HuH-7.5 (cell line): ENCODE data around the gene RIPOR3.
A peak's percentile ranks its signal among the peaks of the same experiment; 100 is the strongest.
"Not testable (repeated sequence)": the region's sequence is repeated elsewhere in the genome, so short reads cannot be mapped to it uniquely, and the experiment has no call there.

Experiments
- DNase-seq: peaks from one replicate; pipeline ENCODE4 v3.0.0; 2011; ENCODE audit warnings: low spot score

Gene RIPOR3

DNA sequence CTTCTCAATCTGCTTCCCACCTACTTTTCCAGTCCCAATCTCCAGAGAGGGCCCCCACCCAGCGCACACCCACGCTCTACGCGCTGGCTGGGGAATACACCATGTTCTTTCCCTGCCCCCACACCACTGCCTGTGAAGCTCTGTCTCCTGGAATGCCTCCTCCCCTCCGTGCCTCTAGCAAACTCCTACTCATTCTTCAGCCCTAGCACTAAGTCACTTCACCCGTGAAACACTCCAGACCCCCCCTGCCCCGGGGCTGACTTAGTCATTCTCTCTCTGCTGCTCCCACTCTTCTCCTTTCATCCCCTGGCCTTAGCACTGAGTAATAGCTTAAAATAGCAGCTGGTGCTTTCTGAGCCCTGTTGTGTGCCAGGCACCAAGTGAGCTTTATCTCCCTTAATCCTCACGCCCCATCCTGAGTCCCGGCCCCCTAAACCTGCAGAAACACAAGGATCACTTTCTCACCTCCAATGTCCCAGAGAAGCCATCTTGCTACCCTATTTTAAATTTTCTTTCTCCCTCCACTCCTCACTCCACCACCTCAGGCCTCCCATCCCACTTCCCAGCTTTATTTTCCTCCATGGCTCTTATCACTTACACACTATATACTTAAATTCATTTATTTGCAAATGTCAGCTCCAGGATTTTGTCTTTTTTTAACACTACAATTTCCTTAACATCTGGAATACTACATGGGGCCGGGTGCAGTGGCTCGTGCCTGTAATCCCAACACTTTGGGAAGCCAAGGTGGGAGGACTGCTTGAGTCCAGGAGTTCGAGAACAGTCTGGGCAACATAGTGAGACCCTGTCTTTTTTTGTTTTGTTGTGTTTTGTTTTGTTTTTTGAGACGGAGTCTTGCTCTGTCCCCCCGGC is 33.7 kb upstream of the RIPOR3 start:
- peak; percentile 78 for DNase-seq

GRCh38 chr20:50724112-50724725 is 32.9 kb upstream of the RIPOR3 start:
- no peak for DNase-seq

GRCh38 chr20:50723672-50724071 is 32.3 kb upstream of the RIPOR3 start:
- no peak for DNase-seq

- DNase-seq = no peak
These were observed 31.2 kb upstream of the RIPOR3 start for GRCh38 chr20:50722424-50723155.

DNA sequence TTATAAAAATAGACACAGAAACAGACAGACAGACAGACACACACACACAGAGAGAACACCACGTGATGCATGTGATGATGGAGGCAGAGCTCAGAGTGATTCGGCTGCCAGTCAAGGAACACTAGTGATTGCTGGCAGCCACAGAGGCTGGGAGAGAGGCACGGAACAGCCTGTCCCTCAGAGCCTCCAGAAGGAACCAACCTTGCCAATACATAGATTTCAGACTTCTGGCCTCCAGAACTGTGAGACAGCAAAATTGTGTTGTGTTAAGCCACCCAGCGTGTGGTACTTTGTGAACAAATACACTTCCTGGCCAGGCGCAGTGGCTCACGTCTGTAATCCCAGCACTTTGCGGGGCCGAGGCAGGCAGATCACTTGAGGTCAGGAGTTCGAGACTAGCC is 30.5 kb upstream of the RIPOR3 start:
- no peak for DNase-seq

GRCh38 chr20:50720582-50720981 is 29.2 kb upstream of the RIPOR3 start:
- DNase-seq = no peak

DNA sequence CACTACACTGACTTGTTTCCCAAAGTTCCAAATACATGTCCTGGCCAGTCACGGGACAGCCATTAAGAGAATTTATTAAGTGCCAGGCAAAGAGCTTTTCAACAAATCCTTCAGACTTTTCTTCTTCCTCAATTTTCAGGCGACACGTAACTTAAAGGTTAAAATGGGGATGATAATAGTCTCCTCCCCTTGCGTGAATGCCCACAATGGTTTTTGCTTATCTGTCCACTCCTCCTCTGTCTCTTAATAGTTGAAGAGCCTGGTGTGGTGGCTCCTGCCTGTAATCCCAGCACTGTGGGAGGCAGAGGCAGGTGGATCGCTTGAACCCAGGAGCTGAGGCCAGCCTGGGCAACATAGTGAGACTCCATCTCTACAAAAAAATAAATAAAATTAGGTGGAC is 28.7 kb upstream of the RIPOR3 start:
- no peak for DNase-seq

DNA sequence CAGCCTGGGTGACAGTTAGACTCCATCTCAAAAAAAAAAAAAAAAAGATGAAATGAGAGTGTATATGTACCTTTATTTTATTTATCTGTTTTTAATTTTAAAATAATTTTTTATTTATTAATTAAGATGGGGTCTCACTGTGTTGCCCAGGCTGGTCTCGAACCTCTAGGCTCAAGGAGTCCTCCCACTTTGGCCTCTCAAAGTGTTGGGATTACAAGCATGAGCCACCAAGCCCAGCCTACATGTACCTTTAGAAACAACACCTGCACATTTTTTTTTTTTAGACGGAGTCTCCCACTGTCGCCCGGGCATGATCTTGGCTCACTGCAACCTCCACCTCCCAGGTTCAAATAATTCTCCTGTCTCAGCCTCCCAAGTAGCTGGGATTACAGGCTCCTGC is 28.0 kb upstream of the RIPOR3 start:
- DNase-seq = no peak

DNA sequence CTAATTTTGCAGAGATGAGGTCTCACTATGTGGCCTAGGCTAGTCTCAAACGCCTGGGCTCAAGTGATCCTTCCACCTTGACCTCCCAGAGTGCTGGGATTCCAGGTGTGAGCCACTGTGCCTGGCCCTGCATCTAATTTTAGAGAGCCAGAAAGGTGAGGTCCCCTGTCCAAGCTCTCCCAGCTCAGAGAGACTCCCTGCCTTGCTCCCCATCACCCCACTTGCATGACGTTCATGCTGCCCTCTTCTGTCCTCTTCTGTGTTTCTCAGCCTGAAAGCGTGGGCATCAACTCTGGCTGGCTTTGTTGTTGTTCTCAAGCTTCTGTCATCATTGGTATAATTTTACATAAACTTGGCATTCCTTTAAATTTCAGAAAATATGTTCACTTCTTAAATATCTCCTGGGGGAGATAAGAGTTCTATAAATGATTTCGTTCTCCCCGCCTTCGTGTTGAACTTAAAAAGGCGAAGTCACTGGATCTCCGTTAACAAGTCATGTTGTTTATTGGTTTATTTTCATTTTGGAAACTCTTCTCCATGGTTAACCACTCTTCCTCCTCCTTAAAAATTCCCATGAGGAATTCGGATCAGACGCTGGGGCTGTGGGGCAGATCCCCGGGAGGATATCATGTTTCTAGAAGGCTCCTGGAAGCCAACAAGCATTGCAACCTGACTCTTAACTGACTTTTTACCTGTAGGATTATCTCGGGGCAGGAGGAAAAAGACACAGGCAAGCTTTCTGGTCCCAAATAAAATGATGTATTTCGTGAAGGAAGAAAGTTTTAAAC is 26.8 kb upstream of the RIPOR3 start:
- no peak for DNase-seq

DNA sequence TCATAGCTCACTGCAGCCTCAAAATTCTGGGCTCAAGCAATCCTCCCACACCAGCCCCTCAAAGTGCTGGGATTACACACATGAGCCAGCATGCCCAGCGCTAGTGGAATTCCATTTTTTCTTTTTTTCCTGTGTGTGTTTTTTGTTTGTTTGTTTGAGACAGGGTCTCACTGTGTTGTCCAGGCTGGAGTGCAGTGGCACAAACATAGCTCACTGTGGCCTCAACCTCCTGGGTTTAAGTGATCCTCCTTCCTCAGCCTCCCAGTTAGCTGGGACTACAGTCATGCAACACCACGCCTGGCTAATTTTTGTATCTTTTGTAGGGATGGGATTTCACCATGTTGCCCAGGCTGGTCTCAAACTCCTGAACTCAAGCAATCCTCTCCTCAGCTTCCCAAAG is 26.0 kb upstream of the RIPOR3 start:
- DNase-seq = no peak

DNA sequence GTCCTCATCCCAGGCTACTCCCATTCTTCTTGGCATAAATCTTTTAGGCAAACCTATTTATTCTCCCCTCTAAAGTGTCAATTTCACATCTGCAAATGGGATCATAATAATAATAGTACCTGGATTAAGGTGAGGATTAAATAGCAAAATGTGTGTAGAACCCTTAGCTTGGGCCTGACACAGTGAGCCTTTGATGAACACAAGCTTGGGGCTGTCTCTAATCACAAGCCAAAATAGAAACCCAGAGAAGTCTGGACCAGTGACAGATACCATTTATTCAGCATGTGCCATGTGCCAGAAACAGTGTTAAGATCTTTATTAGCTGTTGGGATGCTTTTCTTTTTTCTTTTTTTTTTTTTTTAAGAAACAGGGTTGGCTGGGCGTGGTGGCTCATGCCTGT is 25.2 kb upstream of the RIPOR3 start:
- no peak for DNase-seq

- no peak for DNase-seq
These were observed 24.4 kb upstream of the RIPOR3 start for GRCh38 chr20:50715694-50716093.

GRCh38 chr20:50714426-50714825 is 23.1 kb upstream of the RIPOR3 start:
- DNase-seq = not testable (repeated sequence)

GRCh38 chr20:50713657-50714101 is 22.3 kb upstream of the RIPOR3 start:
- no peak for DNase-seq

DNA sequence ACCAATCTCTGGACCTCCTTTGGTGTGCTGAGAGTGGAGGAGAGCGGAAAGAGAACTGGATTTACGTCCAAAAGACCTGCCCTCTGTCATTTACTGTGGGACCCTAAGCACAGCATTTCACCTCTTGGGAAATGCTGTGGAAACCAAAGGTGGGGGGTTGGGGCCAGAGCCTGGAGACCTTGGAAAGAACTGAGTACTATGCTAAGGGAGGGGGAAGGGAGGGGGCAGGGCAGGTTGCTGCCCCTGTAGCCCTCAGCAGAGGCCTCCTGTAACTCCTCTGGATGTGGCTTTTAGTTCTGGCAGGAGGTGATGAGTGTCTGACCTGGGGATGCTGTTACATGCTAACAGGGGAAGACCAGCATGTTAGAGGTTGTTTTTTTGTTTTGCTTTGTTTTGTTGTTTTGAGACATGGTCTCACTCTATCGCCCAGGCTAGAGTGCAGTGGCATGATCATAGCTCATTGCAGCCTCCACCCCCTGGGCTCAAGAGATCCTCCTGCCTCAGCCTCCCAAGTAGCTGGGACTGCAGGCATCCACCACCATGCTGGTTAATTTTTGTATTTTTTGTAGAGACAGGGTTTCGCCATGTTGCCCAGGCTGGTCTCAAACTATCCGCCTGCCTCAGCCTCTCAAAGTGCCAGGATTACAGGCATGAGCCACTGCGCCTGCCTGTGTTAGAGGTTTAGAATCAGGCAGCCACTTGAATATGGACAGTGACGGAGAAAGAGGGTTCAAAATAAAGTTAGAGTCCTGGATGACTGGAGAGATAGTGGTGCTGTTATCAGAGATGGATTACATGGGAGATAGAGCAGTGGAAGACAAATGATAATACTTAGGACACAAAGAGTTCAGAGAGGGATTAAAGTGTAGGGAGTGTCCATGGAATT is 21.7 kb upstream of the RIPOR3 start:
- DNase-seq = no peak

GRCh38 chr20:50711113-50711825 is 19.9 kb upstream of the RIPOR3 start:
- DNase-seq = no peak

GRCh38 chr20:50710492-50711063 is 19.2 kb upstream of the RIPOR3 start:
- no peak for DNase-seq

- DNase-seq = no peak
These were observed 18.3 kb upstream of the RIPOR3 start for GRCh38 chr20:50709636-50709973.

- no peak for DNase-seq
These were observed 17.7 kb upstream of the RIPOR3 start for GRCh38 chr20:50708845-50709635.
